NCI-H748 (cell line): ENCODE results near the gene PAF1.
A peak's percentile ranks its signal among the peaks of the same experiment; 100 is the strongest.

Source experiments
- DNase-seq: peaks from one replicate; lab custom pipeline; 2025; ENCODE audit not compliant: unreplicated experiment; lab: John Stamatoyannopoulos, UW

The PAF1 gene

GRCh38 chr19:39417463-39418181 is 26.7 kb upstream of the PAF1 start:
- no peak for DNase-seq

DNA sequence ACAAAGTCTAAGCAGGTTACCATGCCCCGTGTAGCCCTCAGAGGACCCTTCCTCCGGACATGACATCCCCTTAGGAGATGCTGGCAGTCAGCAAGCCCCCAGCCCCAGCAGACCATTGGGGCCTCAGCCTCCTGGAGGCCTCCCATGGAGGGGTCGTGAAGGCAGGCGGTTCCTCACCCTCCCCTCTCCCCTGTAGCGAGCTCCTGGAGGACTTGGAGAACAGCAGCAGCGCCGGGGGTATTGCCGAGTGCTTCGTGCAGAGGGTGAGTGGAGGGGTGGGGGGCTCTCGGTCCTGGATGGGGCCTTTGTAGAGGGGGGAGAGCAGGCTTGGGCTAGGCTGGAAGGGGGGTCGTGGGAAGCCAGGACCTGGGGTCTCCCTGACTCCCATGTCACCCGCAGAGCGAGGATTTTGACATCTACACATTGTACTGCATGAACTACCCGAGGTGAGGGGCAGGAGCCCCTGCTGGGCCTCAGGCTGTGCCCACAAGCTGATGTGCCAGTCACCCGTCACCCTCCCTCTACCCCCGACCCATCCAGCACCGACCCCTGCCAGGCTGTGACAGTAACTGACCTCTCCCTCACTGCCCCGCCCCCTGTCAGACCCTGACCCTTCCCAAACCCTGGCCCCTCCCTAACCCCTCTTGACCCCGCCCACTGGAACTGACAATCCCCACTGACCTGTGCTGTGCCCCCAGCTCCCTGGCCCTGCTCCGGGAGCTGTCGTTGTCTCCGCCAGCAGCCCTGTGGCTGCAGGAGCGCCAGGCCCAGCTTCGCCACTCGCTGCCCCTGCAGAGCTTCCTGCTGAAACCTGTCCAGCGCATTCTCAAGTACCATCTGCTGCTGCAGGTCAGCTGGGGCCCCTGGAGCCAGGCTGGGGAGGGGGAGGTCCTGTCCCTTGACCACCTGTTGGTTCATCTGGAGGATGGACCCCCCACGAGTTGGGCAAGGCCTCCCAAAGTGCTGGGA is 25.5 kb upstream of the PAF1 start:
- DNase-seq: no peak

DNA sequence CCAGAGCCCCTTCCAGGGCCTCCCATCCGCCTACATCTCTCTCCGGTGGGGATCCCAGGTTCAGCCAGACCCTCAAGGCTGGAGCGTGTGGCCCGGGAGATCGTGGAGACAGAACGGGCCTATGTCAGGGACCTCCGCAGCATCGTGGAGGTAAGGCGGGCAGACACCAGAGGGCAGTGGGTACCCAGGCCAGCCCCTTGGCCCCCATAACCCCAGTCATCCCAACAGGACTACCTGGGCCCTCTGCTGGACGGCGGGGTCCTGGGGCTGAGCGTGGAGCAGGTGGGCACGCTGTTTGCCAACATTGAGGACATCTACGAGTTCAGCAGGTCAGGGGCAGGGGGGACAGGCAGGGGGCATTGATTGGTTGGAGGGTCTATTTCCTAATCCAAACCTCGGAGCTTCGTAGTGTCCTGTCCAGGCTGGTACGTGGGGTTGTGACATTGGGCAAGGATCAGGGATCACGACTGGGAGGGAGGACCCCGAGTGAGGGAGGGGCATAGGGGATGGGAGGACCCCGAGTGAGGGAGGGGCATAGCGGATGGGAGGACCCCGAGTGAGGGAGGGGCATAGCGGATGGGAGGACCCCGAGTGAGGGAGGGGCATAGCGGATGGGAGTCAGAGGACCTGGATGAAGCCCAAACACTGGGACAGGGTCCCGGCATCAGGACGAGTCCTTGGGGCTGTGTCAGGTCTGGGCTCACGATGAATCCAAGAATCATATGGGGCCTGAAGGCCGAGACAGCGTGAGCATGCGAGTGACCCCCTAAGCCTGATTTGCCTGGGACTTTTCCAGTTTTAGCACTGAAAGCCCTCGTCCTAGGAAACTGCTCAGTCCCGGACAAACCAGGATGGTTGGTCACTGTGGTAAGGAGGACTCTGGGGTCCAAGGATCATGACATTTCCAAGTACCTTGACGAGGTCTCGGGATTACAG is 24.5 kb upstream of the PAF1 start:
- no peak for DNase-seq

DNA sequence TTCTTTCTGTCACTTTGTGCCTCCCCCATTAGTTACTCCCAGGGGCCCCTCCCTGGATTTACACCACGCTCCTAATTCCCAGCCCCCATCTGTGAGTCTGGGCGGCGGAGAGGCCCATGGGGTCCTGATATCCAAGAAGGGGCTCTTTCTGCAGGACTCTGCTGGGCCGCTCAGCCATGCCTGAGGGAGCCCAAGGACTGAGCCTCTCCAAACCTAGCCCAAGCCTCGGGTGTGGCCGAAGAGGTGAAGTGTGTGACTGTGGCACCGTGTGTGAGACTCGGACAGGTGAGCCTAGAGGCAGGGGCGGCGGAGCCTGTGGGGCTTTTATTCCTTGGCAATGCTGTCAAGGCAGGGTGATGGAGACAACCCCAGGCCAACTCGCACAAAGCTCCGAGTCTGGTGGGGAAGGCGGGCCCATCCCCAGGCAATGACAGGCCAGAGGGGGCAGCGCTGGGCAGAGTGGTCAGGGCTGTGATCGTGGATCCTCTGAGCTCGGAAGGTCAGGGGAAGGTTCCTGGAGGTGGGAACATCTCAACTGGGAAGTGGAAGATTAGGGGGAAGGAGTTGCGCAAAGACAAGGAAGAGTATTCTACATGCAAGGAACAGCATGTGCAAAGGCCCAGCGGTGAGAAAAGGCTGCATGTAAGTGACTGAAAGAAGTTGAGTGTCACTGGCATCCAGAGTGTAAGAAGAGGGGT is 23.2 kb upstream of the PAF1 start:
- peak; percentile 47 for DNase-seq

GRCh38 chr19:39413272-39413910 is 22.5 kb upstream of the PAF1 start:
- peak; percentile 73 for DNase-seq

DNA sequence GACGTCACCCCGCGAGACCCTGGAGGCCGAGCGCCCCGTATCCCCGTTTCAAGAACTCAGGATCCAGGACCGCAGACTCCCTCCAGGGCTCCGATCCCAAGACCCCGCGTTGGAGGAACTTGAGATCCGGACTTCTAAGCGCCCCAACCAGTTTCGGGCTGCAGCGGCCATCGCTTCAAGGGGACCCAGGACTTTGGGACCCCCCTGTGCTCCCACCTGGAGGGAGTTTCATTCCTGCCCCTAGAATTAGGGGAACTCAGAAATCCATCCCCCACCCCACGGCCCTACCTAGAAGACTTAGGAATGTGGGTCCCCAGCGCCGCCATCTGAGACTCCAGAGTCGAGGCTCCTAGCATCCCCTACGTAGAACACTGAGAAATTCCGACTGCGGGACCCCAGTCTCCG is 22.0 kb upstream of the PAF1 start:
- no peak for DNase-seq

GRCh38 chr19:39412100-39412866 is 21.4 kb upstream of the PAF1 start, which contains the start of gene PLEKHG2:
TSS of gene PLEKHG2 (plus strand) at chr19:39412669. CDS start at chr19:39414087, 1,418 bp downstream.
- peak; percentile 100 for DNase-seq

- peak; percentile 94 for DNase-seq
Observed at GRCh38 chr19:39411832-39412099, 20.9 kb upstream of the PAF1 start.

GRCh38 chr19:39411081-39411831 is 20.4 kb upstream of the PAF1 start:
- DNase-seq: no peak

DNA sequence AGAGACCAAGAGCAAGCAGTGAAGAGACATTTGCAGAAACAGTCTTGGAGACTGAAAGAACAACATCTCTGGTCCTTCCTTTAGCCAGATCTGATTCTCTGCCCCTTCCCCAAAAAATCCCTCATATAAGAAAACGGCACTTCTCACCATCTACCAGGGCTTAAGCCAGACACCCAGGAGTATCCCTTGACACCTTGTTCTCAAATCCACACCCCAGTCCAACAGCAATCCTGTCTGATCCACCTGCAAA is 19.9 kb upstream of the PAF1 start:
- DNase-seq: no peak

DNA sequence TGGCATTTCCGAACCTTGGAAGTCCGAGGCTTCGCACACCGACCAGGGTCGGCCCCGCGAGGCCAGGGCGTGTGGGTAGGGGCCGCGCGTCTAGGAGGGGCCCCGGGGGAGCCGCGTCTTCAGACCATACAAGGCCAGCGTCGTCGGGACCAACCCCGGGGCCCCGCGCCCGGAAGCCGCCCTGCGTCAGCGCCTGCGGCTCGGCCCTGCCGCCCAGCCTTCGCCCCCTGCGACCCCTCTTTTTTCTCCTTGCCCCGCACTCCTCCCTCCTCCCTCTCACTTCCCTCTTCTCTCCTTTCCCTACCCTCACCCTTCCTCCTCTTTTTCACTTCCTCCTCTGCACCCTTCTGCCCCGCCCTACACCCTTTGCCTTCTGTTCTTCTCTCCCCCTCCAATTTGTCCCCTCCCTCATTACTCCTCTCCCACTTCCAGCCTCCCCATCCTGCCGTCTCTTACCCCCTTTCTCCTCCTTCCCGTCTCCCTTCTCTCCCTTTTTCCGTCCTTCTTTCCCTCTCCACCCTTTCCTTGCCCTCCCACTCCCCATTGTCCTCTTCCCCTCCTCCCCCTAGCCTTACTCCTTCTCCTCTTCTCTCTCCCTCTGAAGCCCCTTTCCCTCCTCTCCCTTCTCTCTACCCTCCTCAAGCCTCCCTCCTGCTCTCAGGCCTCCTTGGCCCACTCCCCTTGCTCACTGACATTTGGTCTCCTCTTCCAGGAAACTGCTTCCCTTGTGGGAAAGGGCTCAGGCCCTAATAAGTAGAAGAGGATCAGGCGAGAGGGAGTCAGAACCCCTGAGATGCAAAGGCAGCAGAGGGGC is 19.3 kb upstream of the PAF1 start:
- DNase-seq: peak; percentile 72

DNA sequence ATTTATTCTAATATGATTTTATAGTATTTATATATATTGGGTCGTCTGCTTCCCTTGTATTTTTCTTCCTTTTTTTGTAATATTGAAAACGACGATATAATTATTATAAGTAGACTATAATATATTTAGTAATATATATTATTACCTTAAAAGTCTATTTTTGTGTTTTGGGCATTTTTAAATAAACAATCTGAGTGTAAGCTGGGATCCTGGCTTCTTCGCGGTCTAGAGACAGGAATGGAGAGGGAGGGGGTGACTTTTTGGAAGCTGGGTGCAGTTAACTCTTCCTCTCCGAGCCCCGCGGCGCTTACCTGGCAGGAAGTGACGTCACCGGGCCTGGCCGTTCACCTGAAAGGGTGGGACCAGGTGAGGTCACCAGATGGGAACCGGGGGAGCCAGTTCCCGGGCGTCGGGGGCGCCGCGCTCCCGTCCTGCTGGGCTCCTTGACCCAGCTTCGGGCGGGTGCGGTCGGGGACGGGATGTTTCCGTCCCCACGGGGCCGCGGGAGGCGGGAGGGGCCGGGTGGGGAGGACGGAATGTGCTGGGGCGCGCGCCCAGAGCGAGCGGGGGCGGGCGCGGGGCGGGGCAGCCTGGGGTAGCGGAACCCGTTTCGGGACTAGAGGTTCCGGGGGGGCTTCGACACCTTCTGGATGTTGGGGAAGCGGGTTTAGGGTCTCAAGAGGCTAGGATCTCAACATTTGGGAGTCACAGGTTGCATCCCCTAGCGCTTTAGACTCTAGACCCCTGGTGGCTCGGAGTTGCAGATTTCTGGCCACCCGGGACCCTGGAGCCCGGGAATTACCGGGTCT is 18.5 kb upstream of the PAF1 start:
- peak; percentile 99 for DNase-seq

DNA sequence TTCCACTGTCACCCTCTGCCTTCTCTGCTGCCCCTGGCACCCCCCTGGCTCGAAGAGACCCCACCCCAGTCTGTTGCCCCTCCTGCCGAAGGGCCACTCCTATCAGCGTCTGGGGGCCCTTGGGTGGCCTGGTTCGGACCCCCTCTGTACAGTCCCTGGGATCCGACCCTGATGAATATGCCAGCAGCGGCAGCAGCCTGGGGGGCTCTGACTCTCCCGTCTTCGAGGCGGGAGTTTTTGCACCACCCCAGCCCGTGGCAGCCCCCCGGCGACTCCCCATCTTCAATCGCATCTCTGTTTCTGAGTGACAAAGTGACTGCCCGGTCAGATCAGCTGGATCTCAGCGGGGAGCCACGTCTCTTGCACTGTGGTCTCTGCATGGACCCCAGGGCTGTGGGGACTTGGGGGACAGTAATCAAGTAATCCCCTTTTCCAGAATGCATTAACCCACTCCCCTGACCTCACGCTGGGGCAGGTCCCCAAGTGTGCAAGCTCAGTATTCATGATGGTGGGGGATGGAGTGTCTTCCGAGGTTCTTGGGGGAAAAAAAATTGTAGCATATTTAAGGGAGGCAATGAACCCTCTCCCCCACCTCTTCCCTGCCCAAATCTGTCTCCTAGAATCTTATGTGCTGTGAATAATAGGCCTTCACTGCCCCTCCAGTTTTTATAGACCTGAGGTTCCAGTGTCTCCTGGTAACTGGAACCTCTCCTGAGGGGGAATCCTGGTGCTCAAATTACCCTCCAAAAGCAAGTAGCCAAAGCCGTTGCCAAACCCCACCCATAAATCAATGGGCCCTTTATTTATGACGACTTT is 17.7 kb upstream of the PAF1 start:
- peak; percentile 64 for DNase-seq

GRCh38 chr19:39407660-39408391 is 16.9 kb upstream of the PAF1 start:
- DNase-seq: peak; percentile 56

DNA sequence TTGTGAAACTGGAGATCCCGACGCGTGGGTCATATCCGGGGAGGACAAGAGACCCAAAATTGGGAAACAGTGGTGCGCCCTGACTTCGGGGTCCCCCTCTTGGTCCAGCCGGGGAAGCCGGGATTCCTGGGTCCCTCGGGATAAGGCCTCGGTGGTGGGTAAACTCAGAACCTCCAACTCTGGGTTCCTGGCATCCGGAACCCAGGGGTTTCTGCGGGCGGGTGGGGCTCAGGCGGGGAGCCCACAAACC is 16.4 kb upstream of the PAF1 start:
- DNase-seq: no peak
